ENCODE measurements around the gene UBE2E2.

GRCh38 chr3:23294770-23295387 is 91.8 kb downstream of the UBE2E2 start:
- TF ChIP-seq OSR1 (CRISPR knock-in tag; IDR thresholded peaks at IDR 0.05) (no peak), ESRRG (CRISPR knock-in tag; IDR thresholded peaks at IDR 0.05) (no peak), ZFP30 (CRISPR knock-in tag; IDR thresholded peaks at IDR 0.05) (no peak)
